Chondrocyte (in vitro differentiated cells): ENCODE measurements around the gene APOL1. TPM values are rescaled to one million over a fixed set of nuclear protein-coding genes. Genes with fewer than 3 reads are reported as not detected.

Experiments used
- DNase-seq: peaks from one replicate; pipeline ENCODE4 v3.0.0; 2021; ENCODE audit warnings: mixed read lengths, low spot score
- H3K27ac Mint-ChIP-seq: one replicate; pipeline ENCODE4 v1.8.0; 2021; ENCODE audit warnings: mild to moderate bottlenecking, moderate library complexity, mixed read lengths; ENCODE audit not compliant: unreplicated experiment
- H3K27me3 Mint-ChIP-seq: 2 replicates; pipeline ENCODE4 v1.8.0; 2021; ENCODE audit warnings: low read depth, mixed read lengths
- H3K36me3 Mint-ChIP-seq: 2 replicates; pipeline ENCODE4 v1.8.0; 2021; ENCODE audit warnings: low read depth, mixed read lengths
- H3K4me1 Mint-ChIP-seq: 2 replicates; pipeline ENCODE4 v1.8.0; 2021; ENCODE audit warnings: low read depth, mild to moderate bottlenecking, mixed read lengths
- H3K4me3 Mint-ChIP-seq: one replicate; pipeline ENCODE4 v1.8.0; 2021; ENCODE audit warnings: mild to moderate bottlenecking, moderate library complexity, mixed read lengths; ENCODE audit not compliant: unreplicated experiment
- H3K9me3 Mint-ChIP-seq: 2 replicates; pipeline ENCODE4 v1.8.0; 2021; ENCODE audit warnings: low read depth, mixed read lengths
- total RNA-seq: library from RNA; stranded (reverse); gene quantifications from 3 replicates; pipeline ENCODE4 v1.2.1, GENCODE V29; 2021
- TF ChIP-seq, protein P1 (sequence below): fragments of 200-600 bp; sonication (generic); IDR thresholded peaks from 2 replicates; pipeline ENCODE4 v1.5.0; 2021; ENCODE audit warnings: antibody characterized with exemption, mild to moderate bottlenecking, moderate library complexity

APOL1 gene
- total RNA-seq, 1 donor from 2014 or later, result 16.9 TPM

DNA sequence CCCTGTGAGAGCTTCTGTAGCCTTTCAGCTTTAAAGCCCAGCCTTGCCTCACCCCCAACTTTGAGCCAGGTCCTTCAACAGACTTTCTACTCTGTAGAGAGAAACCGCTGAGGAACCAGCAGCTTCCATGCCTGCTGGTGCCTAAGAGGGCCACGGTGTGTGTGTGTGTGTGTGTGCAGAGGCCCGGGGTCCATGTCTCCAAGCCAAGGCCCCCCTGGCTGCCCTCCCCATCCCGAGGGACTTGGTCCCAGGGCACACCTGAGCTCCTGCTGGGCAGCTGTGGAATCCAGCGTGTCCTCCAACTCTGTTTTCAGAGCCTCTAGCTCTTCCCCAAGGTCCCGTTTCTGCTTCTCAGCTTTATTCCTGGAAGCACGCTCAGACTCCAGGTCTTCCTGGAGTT, 42.3 kb downstream of the APOL1 start:
- TF ChIP-seq, protein P1, sequence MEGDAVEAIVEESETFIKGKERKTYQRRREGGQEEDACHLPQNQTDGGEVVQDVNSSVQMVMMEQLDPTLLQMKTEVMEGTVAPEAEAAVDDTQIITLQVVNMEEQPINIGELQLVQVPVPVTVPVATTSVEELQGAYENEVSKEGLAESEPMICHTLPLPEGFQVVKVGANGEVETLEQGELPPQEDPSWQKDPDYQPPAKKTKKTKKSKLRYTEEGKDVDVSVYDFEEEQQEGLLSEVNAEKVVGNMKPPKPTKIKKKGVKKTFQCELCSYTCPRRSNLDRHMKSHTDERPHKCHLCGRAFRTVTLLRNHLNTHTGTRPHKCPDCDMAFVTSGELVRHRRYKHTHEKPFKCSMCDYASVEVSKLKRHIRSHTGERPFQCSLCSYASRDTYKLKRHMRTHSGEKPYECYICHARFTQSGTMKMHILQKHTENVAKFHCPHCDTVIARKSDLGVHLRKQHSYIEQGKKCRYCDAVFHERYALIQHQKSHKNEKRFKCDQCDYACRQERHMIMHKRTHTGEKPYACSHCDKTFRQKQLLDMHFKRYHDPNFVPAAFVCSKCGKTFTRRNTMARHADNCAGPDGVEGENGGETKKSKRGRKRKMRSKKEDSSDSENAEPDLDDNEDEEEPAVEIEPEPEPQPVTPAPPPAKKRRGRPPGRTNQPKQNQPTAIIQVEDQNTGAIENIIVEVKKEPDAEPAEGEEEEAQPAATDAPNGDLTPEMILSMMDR, result no peak
- Mint-ChIP-seq H3K4me1 (no peaks in the 10 kb centered on the region), H3K27ac (peak overlapping the region; percentile 45), H3K4me3 (no peak overlapping the region), H3K36me3 (peaks cover 56% of the 10 kb centered on the region), H3K27me3 (no peaks in the 10 kb centered on the region), H3K9me3 (no peaks in the 10 kb centered on the region)
- DNase-seq, result peak; percentile 57

DNA sequence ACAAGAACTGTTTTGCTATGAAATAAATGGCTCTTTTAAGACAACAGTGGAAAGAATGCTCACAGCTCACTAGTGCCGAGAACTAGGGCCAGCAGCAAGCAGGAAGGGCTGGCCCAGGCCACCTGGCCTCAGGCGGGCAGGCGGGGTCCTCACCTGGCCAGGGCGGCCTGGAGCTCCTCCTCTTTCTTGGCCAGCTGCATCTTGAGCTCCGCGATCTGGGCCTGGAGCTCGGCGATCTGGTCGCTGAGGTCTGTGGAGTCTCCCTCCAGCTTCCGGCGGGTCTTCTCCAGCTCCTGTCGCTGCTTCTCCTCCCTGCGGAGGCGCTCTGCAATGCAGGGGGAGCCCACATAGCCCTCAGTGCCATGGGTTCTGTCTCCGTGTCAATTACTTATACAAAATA, 43.8 kb downstream of the APOL1 start:
- peak overlapping the region; percentile 59 for H3K27ac Mint-ChIP-seq
- H3K4me3 Mint-ChIP-seq, result no peak overlapping the region
- H3K4me1 Mint-ChIP-seq, result peaks cover 5% of the 10 kb centered on the region
- no peak for DNase-seq
- TF ChIP-seq, protein P1, result no peak
- H3K27me3 Mint-ChIP-seq, result no peaks in the 10 kb centered on the region
- H3K9me3 Mint-ChIP-seq, result no peaks in the 10 kb centered on the region
- peaks cover 65% of the 10 kb centered on the region for H3K36me3 Mint-ChIP-seq

DNA sequence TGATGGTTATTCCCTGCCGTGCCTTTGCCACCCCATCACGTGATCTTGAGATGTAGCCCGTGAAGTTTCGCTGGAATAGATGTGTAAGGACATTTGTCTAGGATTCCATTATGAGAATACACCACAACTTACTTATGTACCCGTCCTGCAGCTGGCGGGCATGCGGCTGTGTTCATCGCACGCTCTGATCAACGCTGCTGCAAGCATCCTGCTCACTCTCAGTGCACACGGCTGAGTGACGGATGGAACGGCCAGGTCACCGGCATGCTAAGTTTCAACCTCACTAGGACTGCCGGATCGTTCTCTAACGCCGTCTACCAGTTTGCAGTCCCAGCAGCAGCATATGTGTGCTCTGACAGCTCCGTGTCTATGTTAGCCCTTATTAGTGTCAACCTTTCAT, 44.6 kb downstream of the APOL1 start:
- Mint-ChIP-seq H3K27ac (peak overlapping the region; percentile 46), H3K9me3 (no peaks in the 10 kb centered on the region), H3K4me1 (peaks cover 13% of the 10 kb centered on the region), H3K27me3 (no peaks in the 10 kb centered on the region), H3K36me3 (peaks cover 64% of the 10 kb centered on the region), H3K4me3 (no peak overlapping the region)
- TF ChIP-seq, protein P1, result no peak
- DNase-seq, result no peak

DNA sequence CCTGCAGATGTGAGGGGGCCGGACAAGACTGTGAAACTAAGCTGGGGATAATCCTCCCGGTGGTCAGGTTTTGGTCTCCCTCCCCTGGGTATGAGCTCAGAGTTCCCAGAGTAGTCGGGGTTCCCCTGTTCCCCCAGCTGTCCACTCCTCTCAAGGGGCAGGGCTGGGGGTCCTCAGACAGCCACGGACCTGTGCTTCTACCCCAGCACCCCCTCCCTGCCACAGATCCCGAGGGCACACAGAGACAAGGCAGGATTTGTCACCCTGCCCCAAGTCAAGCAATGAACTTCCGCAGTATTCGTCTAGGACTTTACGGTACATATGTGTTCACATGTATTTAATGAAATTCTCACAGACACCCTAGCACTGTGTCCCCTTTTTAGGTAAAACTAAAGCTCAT, 45.2 kb downstream of the APOL1 start:
- no peak for DNase-seq
- TF ChIP-seq, protein P1, result no peak
- no peaks in the 10 kb centered on the region for H3K27me3 Mint-ChIP-seq
- no peaks in the 10 kb centered on the region for H3K9me3 Mint-ChIP-seq
- peaks cover 15% of the 10 kb centered on the region for H3K4me1 Mint-ChIP-seq
- H3K27ac Mint-ChIP-seq, result peak overlapping the region; percentile 12
- peaks cover 63% of the 10 kb centered on the region for H3K36me3 Mint-ChIP-seq
- no peak overlapping the region for H3K4me3 Mint-ChIP-seq

DNA sequence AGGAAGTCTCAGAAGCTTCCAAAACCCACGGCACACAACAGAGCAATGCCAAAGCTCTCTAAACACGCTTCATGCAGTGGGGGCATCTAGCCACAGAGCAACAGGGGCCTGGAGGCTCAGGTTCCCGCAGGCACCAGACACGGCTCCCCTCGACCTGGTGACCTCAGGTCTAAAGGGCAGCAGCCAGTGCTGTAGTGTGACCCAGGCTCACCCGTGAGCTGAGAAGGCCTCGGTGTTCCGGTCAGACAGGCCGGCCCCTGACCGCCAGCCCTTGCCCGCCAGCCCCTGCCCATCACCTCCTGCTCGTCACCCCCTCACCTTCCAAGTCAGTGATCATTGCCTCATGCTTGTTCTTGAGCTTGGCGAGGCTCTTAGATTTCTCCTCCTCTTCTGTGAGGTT, 45.7 kb downstream of the APOL1 start:
- no peaks in the 10 kb centered on the region for H3K9me3 Mint-ChIP-seq
- H3K4me1 Mint-ChIP-seq, result peaks cover 17% of the 10 kb centered on the region
- H3K36me3 Mint-ChIP-seq, result peaks cover 65% of the 10 kb centered on the region
- no peak overlapping the region for H3K27ac Mint-ChIP-seq
- TF ChIP-seq, protein P1, result no peak
- no peak overlapping the region for H3K4me3 Mint-ChIP-seq
- H3K27me3 Mint-ChIP-seq, result no peaks in the 10 kb centered on the region
- DNase-seq, result no peak
